Activated T-helper 9 cell treated with anti-CD3 and anti-CD28 coated beads, Interleukin-2, amount 50 U/mL, for 16 hours (primary cell): Measurements from ENCODE around the gene AKT3.

ENCODE experiments used
- DNase-seq: peaks from one replicate; pipeline ENCODE4 v3.0.0-alpha.2; 2020; ENCODE audit warnings: low read depth

The AKT3 gene

GRCh38 chr1:243553090-243553489 is 297.0 kb downstream of the AKT3 start:
- no peak for DNase-seq

- no peak for DNase-seq
These were observed 299.8 kb downstream of the AKT3 start for GRCh38 chr1:243550276-243550675.

GRCh38 chr1:243549791-243550190 is 300.3 kb downstream of the AKT3 start:
- DNase-seq = no peak

GRCh38 chr1:243549108-243549507 is 300.9 kb downstream of the AKT3 start:
- no peak for DNase-seq

- DNase-seq = no peak
These were observed 301.5 kb downstream of the AKT3 start for GRCh38 chr1:243548516-243548915.

- no peak for DNase-seq
These were observed 302.2 kb downstream of the AKT3 start for GRCh38 chr1:243547891-243548290.

- DNase-seq = no peak
These were observed 303.6 kb downstream of the AKT3 start for GRCh38 chr1:243546457-243546856.

- no peak for DNase-seq
These were observed 306.5 kb downstream of the AKT3 start for GRCh38 chr1:243543501-243543900.

GRCh38 chr1:243542739-243543415 is 307.2 kb downstream of the AKT3 start:
- DNase-seq = no peak

GRCh38 chr1:243539636-243540035 is 310.4 kb downstream of the AKT3 start:
- DNase-seq = no peak

GRCh38 chr1:243535014-243535413 is 315.0 kb downstream of the AKT3 start:
- no peak for DNase-seq

GRCh38 chr1:243529512-243529911 is 320.5 kb downstream of the AKT3 start:
- DNase-seq = no peak

- no peak for DNase-seq
These were observed 321.5 kb downstream of the AKT3 start for GRCh38 chr1:243528459-243529121.

- no peak for DNase-seq
These were observed 323.9 kb downstream of the AKT3 start for GRCh38 chr1:243526180-243526579.

GRCh38 chr1:243525085-243525487 is 325.0 kb downstream of the AKT3 start:
- no peak for DNase-seq

GRCh38 chr1:243523766-243524165 is 326.3 kb downstream of the AKT3 start:
- DNase-seq = no peak

- no peak for DNase-seq
These were observed 329.2 kb downstream of the AKT3 start for GRCh38 chr1:243520831-243521230.

- no peak for DNase-seq
These were observed 335.1 kb downstream of the AKT3 start for GRCh38 chr1:243514927-243515326.

GRCh38 chr1:243513726-243514491 is 336.1 kb downstream of the AKT3 start:
- no peak for DNase-seq

- DNase-seq = no peak
These were observed 339.1 kb downstream of the AKT3 start for GRCh38 chr1:243510928-243511327.

- no peak for DNase-seq
These were observed 341.1 kb downstream of the AKT3 start for GRCh38 chr1:243508943-243509342.

GRCh38 chr1:243508303-243508713 is 341.7 kb downstream of the AKT3 start:
- no peak for DNase-seq

- no peak for DNase-seq
These were observed 342.3 kb downstream of the AKT3 start for GRCh38 chr1:243507672-243508302.
